ENCODE results near the gene SLC5A4. TPM values are rescaled to one million over a fixed set of nuclear protein-coding genes. Genes with fewer than 3 reads are reported as not detected.
"Not testable (repeated sequence)": the region's sequence is repeated elsewhere in the genome, so short reads cannot be mapped to it uniquely, and the experiment has no call there.

Gene SLC5A4
- total RNA-seq = 1.1 TPM
- long read RNA-seq = 0 reads

DNA sequence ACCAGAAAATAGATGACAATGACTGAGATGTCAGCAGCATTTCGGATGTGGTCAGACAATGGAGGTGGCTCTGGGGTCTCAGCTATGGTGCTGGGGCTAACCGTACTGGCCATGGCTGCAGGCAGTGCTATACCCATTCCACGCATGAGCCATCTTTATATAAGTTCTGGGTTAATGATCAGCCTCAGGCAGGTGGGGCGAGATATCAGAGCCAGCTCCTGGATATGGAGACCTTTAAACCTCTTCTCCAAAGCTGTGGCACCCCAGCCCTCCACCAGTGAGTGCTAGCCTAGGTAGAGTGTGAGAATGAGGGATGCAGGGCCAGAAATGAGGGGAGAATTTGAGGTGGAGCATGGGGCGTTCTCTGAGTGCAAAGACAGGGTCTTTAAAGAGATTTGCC, at the start of gene SLC5A4:
SLC5A4 (minus strand) TSS at position 131 of the 400 bp plus-strand sequence; CDS start at position 113, 18 bp downstream.
- no peak for DNase-seq (ENCODE audit: low spot score)

DNA sequence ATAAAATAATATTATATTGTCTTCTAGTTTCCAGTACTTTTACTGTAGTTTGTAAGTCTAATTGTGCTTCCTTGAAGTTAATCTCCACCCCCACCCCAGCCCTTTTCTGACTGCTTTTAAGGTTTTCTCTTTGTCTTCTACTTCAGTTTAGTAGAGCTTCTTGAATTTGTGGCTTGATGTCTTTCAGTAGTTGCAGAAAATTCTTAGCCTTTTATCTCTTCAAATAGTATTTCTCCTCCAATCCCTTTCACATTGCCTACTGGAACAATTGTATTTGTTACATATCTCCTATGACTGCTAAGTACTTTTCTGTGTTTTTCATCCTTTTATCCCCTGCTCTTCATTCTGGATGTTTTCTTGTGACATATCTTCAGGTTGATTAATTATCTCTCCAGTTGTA, 38.8 kb upstream of the SLC5A4 start:
- DNase-seq (ENCODE audit: low spot score) = not testable (repeated sequence)

GRCh38 chr22:32286290-32286840, 31.2 kb upstream of the SLC5A4 start:
- no peak for DNase-seq (ENCODE audit: low spot score)

DNA sequence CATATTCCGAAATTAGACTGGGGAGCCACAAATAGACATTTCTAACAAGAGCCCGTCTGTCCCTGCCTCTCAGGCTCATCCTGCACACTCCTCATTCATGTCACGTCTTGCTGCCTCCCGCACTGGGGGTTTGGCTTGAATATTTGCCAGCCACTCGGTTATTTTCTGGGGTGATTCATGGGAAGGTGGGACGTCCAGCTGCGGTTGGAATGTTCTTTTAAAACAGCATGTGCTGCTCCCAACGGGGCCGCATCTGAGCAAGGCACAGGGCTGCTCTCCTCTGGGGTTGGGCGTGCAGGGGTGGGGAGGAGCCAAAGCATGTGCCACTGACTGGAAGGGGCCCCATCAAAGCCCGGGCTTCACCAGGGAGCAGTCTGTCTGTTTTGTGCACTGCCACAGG, 25.9 kb upstream of the SLC5A4 start:
- DNase-seq (ENCODE audit: low spot score) = no peak

GRCh38 chr22:32275353-32275752, 20.2 kb upstream of the SLC5A4 start:
- not testable (repeated sequence) for DNase-seq (ENCODE audit: low spot score)

GRCh38 chr22:32271389-32271788, 16.2 kb upstream of the SLC5A4 start:
- no peak for DNase-seq (ENCODE audit: low spot score)

- no peak for DNase-seq (ENCODE audit: low spot score)
Measured at GRCh38 chr22:32270641-32271369, 15.7 kb upstream of the SLC5A4 start.

DNA sequence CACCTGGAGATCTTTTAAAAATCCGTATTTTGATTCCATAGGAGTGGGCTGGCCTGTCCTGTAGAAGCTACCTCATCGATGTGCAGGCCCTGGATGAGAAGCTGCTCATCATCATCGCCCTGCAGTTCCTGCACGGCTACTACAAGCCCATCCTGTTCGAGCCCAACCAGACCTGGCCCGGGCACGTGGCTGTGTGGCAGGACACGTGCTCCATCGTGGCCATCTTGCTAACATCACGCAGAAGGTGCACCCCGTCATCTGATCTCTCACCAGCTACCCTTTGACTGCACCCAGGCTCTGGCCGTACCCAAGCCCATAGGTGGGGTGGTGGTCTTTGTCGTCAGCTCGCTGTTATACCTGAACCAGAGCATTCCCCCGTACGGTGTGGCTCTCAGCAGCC, 14.2 kb upstream of the SLC5A4 start:
- DNase-seq (ENCODE audit: low spot score) = no peak

DNA sequence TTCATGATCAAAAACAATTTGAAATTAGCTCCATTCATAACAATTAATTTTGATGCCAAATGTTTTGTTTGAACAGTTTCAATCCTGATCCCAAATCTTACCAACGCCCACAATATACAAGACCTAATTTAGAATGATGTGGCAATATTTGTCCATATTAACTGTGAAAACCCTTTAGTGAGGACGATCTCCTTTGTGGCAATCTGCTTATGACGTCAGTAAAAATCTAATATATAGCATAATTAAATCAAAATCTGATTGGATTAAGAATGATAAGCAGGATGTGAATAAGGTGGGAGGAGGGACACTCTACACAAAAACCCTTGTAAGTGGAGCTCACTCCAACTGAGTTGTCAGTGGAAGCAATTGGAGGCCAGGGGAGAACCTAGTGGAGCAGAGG, 11.9 kb upstream of the SLC5A4 start:
- no peak for DNase-seq (ENCODE audit: low spot score)

- no peak for DNase-seq (ENCODE audit: low spot score)
Measured at GRCh38 chr22:32265882-32266767, 11.0 kb upstream of the SLC5A4 start.

- not testable (repeated sequence) for DNase-seq (ENCODE audit: low spot score)
Measured at GRCh38 chr22:32263678-32264077, 8.5 kb upstream of the SLC5A4 start.

DNA sequence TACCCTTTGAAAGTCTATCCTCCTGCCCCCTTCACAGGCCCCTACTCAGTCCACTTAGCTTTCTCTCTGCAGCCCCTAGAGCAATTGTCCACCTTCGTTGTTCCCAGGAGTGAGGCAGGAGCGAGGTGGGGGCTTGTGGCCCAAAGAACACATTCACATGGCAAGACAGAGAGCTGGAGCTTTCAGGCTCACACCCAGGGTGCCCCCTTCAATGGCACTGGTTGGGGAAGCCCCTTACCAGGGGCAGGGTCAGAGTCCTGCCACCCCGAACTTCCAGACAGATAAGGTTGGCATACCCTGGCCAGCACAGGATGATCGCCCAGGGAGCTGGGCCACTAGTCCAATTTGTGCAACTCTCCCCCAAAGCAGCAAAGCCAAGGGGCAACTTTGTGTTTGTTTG, 6.2 kb upstream of the SLC5A4 start:
- peak; percentile 77 for DNase-seq (ENCODE audit: low spot score)

GRCh38 chr22:32258791-32259190, 3.6 kb upstream of the SLC5A4 start:
- DNase-seq (ENCODE audit: low spot score) = no peak

DNA sequence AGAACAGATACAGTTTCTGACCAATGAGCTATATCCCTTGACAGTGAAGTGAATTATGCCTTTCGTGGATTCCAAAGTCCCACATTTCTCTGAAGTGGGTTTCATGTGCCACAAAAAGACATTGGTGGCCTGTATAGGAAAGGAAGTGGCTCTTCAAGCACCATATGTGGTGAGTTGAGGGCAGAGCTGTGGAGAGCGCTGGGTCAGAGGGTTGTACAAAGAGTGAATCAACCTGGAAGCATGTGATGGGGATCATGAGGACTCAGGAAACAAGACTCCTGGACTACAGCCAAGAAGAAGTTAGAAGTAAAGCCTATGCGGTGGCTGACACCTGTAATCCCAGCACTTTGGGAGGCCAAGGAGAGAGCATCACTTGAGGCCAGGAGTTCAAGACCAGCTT, 579 bp upstream of the SLC5A4 start:
- no peak for DNase-seq (ENCODE audit: low spot score)

DNA sequence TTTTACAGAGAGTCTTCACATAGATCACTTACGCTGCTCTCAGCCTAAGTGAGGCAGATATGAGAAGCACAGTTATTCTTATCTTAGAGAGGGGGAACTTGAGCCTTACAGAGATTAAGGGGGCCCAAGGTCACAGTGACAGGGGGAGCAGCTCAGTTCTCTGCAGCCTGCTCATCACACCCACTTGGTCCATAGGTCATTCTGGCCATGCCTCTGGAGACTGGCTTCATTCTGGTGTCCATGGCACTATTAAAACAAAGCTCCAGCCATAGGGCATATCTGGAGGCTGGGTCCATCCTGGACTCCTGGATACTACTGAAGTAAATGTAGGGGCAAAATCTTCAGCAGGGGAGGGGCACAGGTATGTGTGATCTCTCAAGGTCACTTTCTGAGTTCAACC, 5.9 kb downstream of the SLC5A4 start:
- DNase-seq (ENCODE audit: low spot score) = no peak

DNA sequence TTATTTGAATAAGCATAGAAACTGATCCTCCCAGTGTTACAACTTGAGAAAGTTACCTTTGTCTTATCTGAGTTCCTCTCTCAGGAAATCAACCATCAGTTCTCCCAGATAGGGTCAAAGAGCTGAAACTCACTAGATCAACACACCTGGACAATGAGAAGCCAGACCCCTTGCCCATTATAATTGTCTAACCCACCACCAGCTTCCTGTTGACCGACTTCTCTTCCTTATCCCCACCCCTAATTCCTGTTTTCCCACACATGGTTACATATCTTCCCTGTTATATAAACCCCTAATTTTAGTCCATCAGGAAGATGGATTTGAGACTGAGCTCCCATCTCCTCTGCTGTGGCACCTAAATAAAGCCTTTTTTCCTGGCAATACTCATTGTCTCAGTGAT, 6.9 kb downstream of the SLC5A4 start:
- no peak for DNase-seq (ENCODE audit: low spot score)

GRCh38 chr22:32246166-32246565, 9.0 kb downstream of the SLC5A4 start:
- no peak for DNase-seq (ENCODE audit: low spot score)

- DNase-seq (ENCODE audit: low spot score) = no peak
Measured at GRCh38 chr22:32245042-32245441, 10.1 kb downstream of the SLC5A4 start.

DNA sequence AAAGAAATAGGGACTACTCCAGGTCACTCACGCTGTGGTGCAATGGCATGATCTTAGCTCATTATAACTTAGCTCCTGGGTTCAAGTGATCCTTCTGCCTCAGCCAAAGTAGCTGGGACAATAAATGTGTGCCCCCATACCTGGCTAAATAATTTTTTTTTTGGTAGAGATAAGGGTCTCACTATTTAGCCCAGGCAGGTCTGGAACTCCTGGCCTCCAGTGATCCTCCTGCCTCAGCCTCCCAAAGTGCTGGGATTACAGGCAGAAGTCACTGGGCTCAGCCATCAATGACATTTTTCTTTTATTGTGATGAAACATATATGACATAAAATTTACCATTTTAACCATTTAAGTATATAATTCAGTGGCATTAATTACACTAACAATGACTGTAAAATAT, 10.6 kb downstream of the SLC5A4 start:
- no peak for DNase-seq (ENCODE audit: low spot score)

GRCh38 chr22:32240461-32240860, 14.7 kb downstream of the SLC5A4 start:
- DNase-seq (ENCODE audit: low spot score) = no peak

GRCh38 chr22:32237906-32238305, 17.2 kb downstream of the SLC5A4 start:
- no peak for DNase-seq (ENCODE audit: low spot score)

GRCh38 chr22:32236970-32237369, 18.2 kb downstream of the SLC5A4 start:
- no peak for DNase-seq (ENCODE audit: low spot score)
